Muscle layer of duodenum (tissue), 2 donors: ENCODE measurements around the gene THAP2.

Experiments
- H3K27ac ChIP-seq: one replicate; pipeline ENCODE4 v1.7.0; 2013; ENCODE audit warnings: mild to moderate bottlenecking, low read length
- H3K27me3 ChIP-seq: one replicate; pipeline ENCODE4 v1.7.0; 2013; ENCODE audit warnings: low read depth, mild to moderate bottlenecking, control low read depth, low read length
- H3K36me3 ChIP-seq, 2 donors: one replicate each; pipeline ENCODE4 v1.7.0; 2013; ENCODE audit warnings: low read length in 2 of 2, control low read depth in 1 of 2, mild to moderate bottlenecking in 1 of 2; ENCODE audit not compliant: insufficient read depth in 2 of 2, control insufficient read depth in 1 of 2
- H3K4me1 ChIP-seq, 2 donors: one replicate each; pipeline ENCODE4 v1.7.0; 2013; ENCODE audit warnings: low read length in 2 of 2, mild to moderate bottlenecking in 2 of 2, control low read depth in 1 of 2, moderate library complexity in 1 of 2; ENCODE audit not compliant: insufficient read depth in 2 of 2, control insufficient read depth in 1 of 2
- H3K4me3 ChIP-seq, 2 donors: one replicate each; pipeline ENCODE4 v1.7.0; 2013; ENCODE audit warnings: low read length in 2 of 2, low read depth in 1 of 2, mild to moderate bottlenecking in 1 of 2
- H3K9me3 ChIP-seq, 2 donors: one replicate each; pipeline ENCODE4 v1.7.0; 2013; ENCODE audit warnings: low read length in 2 of 2, control low read depth in 1 of 2, mild to moderate bottlenecking in 1 of 2; ENCODE audit not compliant: control insufficient read depth in 1 of 2
- donor health status: healthy.

THAP2 gene

GRCh38 chr12:71704920-71705319, 40.8 kb downstream of the THAP2 start:
- no peak overlapping the region for H3K27ac ChIP-seq
- peaks cover 13 to 16% of the 10 kb centered on the region in 2 donors for H3K36me3 ChIP-seq
- no peak overlapping the region for H3K4me3 ChIP-seq
- no peaks in the 10 kb centered on the region for H3K27me3 ChIP-seq
- no peaks in the 10 kb centered on the region for H3K4me1 ChIP-seq
- no peaks in the 10 kb centered on the region for H3K9me3 ChIP-seq

- no peaks in the 10 kb centered on the region for H3K4me1 ChIP-seq
- H3K9me3 ChIP-seq: peaks cover 0 to 3% of the 10 kb centered on the region in 2 donors
- H3K27me3 ChIP-seq: no peaks in the 10 kb centered on the region
- peaks cover 0 to 7% of the 10 kb centered on the region in 2 donors for H3K36me3 ChIP-seq
- no peak overlapping the region for H3K27ac ChIP-seq
- H3K4me3 ChIP-seq: no peak overlapping the region
These were observed 44.6 kb downstream of the THAP2 start for GRCh38 chr12:71708658-71709057.

GRCh38 chr12:71710276-71711125, 46.4 kb downstream of the THAP2 start:
- Histone ChIP-seq H3K27me3 (no peaks in the 10 kb centered on the region), H3K36me3 (peaks cover 0 to 7% of the 10 kb centered on the region in 2 donors), H3K4me3 (no peak overlapping the region), H3K27ac (no peak overlapping the region), H3K4me1 (no peaks in the 10 kb centered on the region), H3K9me3 (peaks cover 0 to 3% of the 10 kb centered on the region in 2 donors)

GRCh38 chr12:71718611-71719010, 54.5 kb downstream of the THAP2 start:
- Histone ChIP-seq H3K27ac (no peak overlapping the region), H3K4me3 (no peak overlapping the region), H3K9me3 (peaks cover 0 to 3% of the 10 kb centered on the region in 2 donors), H3K4me1 (no peaks in the 10 kb centered on the region), H3K36me3 (no peaks in the 10 kb centered on the region), H3K27me3 (no peaks in the 10 kb centered on the region)

GRCh38 chr12:71719647-71720370, 55.7 kb downstream of the THAP2 start:
- Histone ChIP-seq H3K4me3 (no peak overlapping the region), H3K9me3 (peaks cover 0 to 3% of the 10 kb centered on the region in 2 donors), H3K27me3 (no peaks in the 10 kb centered on the region), H3K4me1 (no peaks in the 10 kb centered on the region), H3K36me3 (no peaks in the 10 kb centered on the region), H3K27ac (no peak overlapping the region)

DNA sequence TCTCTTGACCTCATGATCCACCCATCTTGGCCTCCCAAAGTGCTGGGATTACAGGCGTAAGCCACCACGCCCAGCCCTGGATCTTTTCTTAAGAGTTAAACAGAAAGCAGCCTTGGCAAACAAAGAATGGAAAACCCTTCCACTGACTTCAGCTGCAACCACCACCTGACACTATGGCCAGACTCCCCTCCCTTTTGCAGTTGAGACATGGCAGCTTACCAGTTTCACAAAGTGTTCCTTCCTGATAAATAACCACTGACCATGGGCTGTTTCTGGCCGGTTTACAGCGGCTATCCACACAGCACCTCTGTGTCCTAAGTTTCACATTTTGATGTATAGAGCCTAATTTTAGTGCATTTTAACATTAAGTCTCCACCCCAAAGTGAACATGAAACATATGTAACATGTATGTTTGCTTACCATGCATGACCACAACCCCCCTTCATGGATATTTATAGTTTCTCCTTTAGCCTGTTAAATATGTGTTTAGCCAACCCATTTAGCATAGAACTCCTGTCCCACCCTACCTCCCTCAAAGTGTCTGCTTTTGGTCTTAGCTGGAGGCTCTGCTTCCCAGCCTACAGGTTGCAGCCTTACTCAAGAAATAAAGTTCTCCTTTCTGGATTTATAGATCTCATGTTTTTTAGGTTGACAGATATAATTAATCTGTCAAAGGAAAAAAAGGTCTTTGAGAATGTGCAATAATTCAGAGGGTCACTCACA, 57.8 kb downstream of the THAP2 start:
- no peak overlapping the region for H3K4me3 ChIP-seq
- H3K27ac ChIP-seq: no peak overlapping the region
- no peaks in the 10 kb centered on the region for H3K36me3 ChIP-seq
- H3K27me3 ChIP-seq: no peaks in the 10 kb centered on the region
- no peaks in the 10 kb centered on the region for H3K9me3 ChIP-seq
- H3K4me1 ChIP-seq: no peaks in the 10 kb centered on the region

GRCh38 chr12:71725011-71725410, 60.9 kb downstream of the THAP2 start:
- Histone ChIP-seq H3K27me3 (no peaks in the 10 kb centered on the region), H3K27ac (no peak overlapping the region), H3K9me3 (no peaks in the 10 kb centered on the region), H3K4me1 (no peaks in the 10 kb centered on the region), H3K4me3 (no peak overlapping the region), H3K36me3 (no peaks in the 10 kb centered on the region)

- no peaks in the 10 kb centered on the region for H3K4me1 ChIP-seq
- no peak overlapping the region for H3K4me3 ChIP-seq
- no peak overlapping the region for H3K27ac ChIP-seq
- H3K36me3 ChIP-seq: no peaks in the 10 kb centered on the region
- no peaks in the 10 kb centered on the region for H3K9me3 ChIP-seq
- no peaks in the 10 kb centered on the region for H3K27me3 ChIP-seq
These were observed 62.4 kb downstream of the THAP2 start for GRCh38 chr12:71726548-71726947.

GRCh38 chr12:71727958-71728357, 63.9 kb downstream of the THAP2 start:
- no peaks in the 10 kb centered on the region for H3K9me3 ChIP-seq
- no peaks in the 10 kb centered on the region for H3K36me3 ChIP-seq
- H3K27ac ChIP-seq: no peak overlapping the region
- no peaks in the 10 kb centered on the region for H3K27me3 ChIP-seq
- no peak overlapping the region for H3K4me3 ChIP-seq
- no peaks in the 10 kb centered on the region for H3K4me1 ChIP-seq
